Measurements from ENCODE around the gene APP.
A peak's percentile ranks its signal among the peaks of the same experiment; 100 is the strongest.

The APP gene

DNA sequence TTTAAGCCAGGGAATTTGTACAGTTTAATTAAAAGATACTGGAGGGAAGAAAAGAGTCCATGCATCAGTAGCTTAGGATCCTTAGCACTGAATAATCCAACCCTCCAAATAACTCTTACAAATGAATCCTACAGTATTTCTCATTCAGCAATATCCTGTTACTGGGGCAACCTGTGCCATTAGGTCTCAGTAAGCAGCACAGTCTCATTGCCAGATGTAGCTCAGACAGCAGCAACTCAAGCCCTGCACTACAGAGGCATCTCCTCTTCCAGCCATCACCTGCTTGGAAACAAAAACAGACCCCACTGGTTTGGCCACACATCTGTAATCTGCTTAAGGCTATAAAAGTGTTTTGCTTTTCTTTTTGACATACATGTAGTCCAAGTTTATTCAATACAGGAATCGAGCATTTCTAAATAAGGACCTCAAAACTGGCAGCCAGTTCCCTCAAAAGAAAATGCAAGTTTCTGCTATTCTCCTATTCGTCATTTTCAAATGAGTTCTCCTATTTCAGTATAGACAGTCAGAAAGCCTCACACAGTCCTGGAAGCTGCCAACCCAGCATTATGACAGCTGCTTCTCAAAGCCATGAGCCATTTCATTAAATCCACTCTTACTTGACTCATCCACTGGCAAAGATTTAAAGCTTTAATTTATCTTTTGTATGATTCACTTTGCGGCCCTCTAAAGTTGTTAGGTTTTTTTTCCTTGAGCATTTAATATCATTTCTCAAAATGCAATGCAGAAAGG, 129.0 kb downstream of the APP start:
- no peak overlapping the region for H3K9ac ChIP-seq (ENCODE audit: low read length)
- H3F3A ChIP-seq (ENCODE audit: insufficient read depth, low read length): no peaks in the 10 kb centered on the region
- H4K20me1 ChIP-seq (ENCODE audit: insufficient read depth, low read length): no peaks in the 10 kb centered on the region
- no peaks in the 10 kb centered on the region for H3K9me3 ChIP-seq (replicated peaks; ENCODE audit: insufficient read depth, low read length)
- H2AFZ ChIP-seq (ENCODE audit: low read length): no peak overlapping the region
- TF ChIP-seq EZH2phosphoT487 (IDR thresholded peaks at IDR 0.05; ENCODE audit: low read length) (no peak), CTCF (IDR thresholded peaks at IDR 0.05; ENCODE audit: low read length) (no peak), EZH2 (optimal IDR thresholded peaks at IDR 0.05; ENCODE audit: low read depth, low read length) (no peak)
- H3K4me3 ChIP-seq (ENCODE audit: low read length): no peak overlapping the region
- no peak overlapping the region for H3K4me2 ChIP-seq (ENCODE audit: low read depth, low read length)
- no peak for DNase-seq
- no peaks in the 10 kb centered on the region for H3K4me1 ChIP-seq (ENCODE audit: low read length)
- peaks cover 3% of the 10 kb centered on the region; the same call in 1 of the 2 replicates for H3K79me2 ChIP-seq (ENCODE audit: low read length)
- 0 out of 2 replicates have a peak, but pooled peaks cover 3% of the 10 kb centered on the region for H3K36me3 ChIP-seq (replicated peaks; ENCODE audit: insufficient read depth, low read length)
- no peaks in the 10 kb centered on the region for H3K9me2 ChIP-seq (replicated peaks; ENCODE audit: insufficient read depth, low read length)
- H3K27me3 ChIP-seq (replicated peaks; ENCODE audit: insufficient read depth, low read length): no peaks in the 10 kb centered on the region
- no peak overlapping the region for H3K27ac ChIP-seq (ENCODE audit: low read length)

DNA sequence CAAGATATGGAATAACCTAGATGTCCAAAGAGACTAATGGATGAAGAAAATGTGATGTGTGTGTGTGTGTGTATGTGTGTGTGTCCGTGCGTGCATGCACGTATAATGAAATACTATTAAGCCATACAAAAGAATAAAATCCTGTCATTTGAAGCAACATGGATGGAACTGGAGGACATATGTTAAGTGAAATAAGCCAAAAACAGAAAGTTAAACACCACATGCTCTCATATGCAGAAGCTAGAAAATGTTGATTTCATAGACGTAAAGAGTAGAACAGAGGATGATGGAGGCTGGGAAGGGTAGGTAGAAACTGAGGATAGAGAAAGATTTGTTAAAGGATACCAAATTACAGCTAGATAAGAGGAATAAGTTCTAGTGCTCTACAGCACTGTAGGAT, 133.7 kb downstream of the APP start:
- no peak for DNase-seq
- H3K4me1 ChIP-seq (ENCODE audit: low read length): no peaks in the 10 kb centered on the region
- 0 out of 2 replicates have a peak, but pooled peaks cover 4% of the 10 kb centered on the region for H3K79me2 ChIP-seq (ENCODE audit: low read length)
- no peak overlapping the region for H3K4me3 ChIP-seq (ENCODE audit: low read length)
- no peak overlapping the region for H3K27ac ChIP-seq (ENCODE audit: low read length)
- H2AFZ ChIP-seq (ENCODE audit: low read length): no peak overlapping the region
- H3K27me3 ChIP-seq (replicated peaks; ENCODE audit: insufficient read depth, low read length): no peaks in the 10 kb centered on the region
- no peaks in the 10 kb centered on the region for H3K9me3 ChIP-seq (replicated peaks; ENCODE audit: insufficient read depth, low read length)
- H3K9ac ChIP-seq (ENCODE audit: low read length): no peak overlapping the region
- H3F3A ChIP-seq (ENCODE audit: insufficient read depth, low read length): no peaks in the 10 kb centered on the region
- no peaks in the 10 kb centered on the region for H3K9me2 ChIP-seq (replicated peaks; ENCODE audit: insufficient read depth, low read length)
- no peak for TF ChIP-seq EZH2 (optimal IDR thresholded peaks at IDR 0.05; ENCODE audit: low read depth, low read length)
- TF ChIP-seq CTCF (IDR thresholded peaks at IDR 0.05; ENCODE audit: low read length): no peak
- TF ChIP-seq EZH2phosphoT487 (IDR thresholded peaks at IDR 0.05; ENCODE audit: low read length): no peak
- H3K4me2 ChIP-seq (ENCODE audit: low read depth, low read length): no peak overlapping the region
- no peaks in the 10 kb centered on the region for H3K36me3 ChIP-seq (replicated peaks; ENCODE audit: insufficient read depth, low read length)
- no peaks in the 10 kb centered on the region; the same call in 1 of the 2 replicates for H4K20me1 ChIP-seq (ENCODE audit: insufficient read depth, low read length)

DNA sequence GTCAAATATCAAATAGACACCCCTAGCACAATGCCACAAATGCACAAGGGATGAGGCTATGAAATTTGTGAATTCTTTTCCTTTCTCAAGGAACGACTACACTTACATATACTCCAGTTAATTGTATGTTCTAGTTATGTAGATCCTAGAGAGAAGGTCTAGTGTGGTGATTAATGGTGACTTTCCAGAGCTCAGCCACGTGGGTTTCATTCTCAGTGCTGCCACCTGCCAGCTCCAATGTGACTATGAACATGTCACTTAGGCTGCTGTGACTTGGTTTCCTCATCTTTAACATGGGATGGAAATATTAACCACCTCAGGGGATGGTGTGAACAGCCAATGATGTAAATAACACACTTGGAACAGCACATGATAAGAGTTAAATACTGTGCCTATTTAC, 138.3 kb downstream of the APP start:
- Histone ChIP-seq H3K36me3 (replicated peaks; ENCODE audit: insufficient read depth, low read length) (no peaks in the 10 kb centered on the region), H3K9ac (ENCODE audit: low read length) (no peak overlapping the region), H3K9me3 (replicated peaks; ENCODE audit: insufficient read depth, low read length) (no peaks in the 10 kb centered on the region), H3F3A (ENCODE audit: insufficient read depth, low read length) (no peaks in the 10 kb centered on the region), H3K27me3 (replicated peaks; ENCODE audit: insufficient read depth, low read length) (no peaks in the 10 kb centered on the region), H2AFZ (ENCODE audit: low read length) (no peak overlapping the region), H3K4me3 (ENCODE audit: low read length) (no peak overlapping the region), H3K4me2 (ENCODE audit: low read depth, low read length) (no peak overlapping the region), H3K79me2 (ENCODE audit: low read length) (0 out of 2 replicates have a peak, but pooled peaks cover 4% of the 10 kb centered on the region), H3K27ac (ENCODE audit: low read length) (no peak overlapping the region), H3K4me1 (ENCODE audit: low read length) (no peaks in the 10 kb centered on the region), H3K9me2 (replicated peaks; ENCODE audit: insufficient read depth, low read length) (no peaks in the 10 kb centered on the region), H4K20me1 (ENCODE audit: insufficient read depth, low read length) (no peaks in the 10 kb centered on the region; the same call in 1 of the 2 replicates)
- no peak for TF ChIP-seq EZH2 (optimal IDR thresholded peaks at IDR 0.05; ENCODE audit: low read depth, low read length)
- peak; percentile 47 for TF ChIP-seq CTCF (IDR thresholded peaks at IDR 0.05; ENCODE audit: low read length)
- TF ChIP-seq EZH2phosphoT487 (IDR thresholded peaks at IDR 0.05; ENCODE audit: low read length): no peak
- DNase-seq: no peak
